Measurements from ENCODE around the gene PHOSPHO2. TPM values are rescaled to one million over a fixed set of nuclear protein-coding genes. Genes with fewer than 3 reads are reported as not detected.

The PHOSPHO2 gene
- total and polyA plus RNA-seq, 2 experiments from 2014 or later: 8.3 to 8.7 TPM

GRCh38 chr2:169736902-169737301 is 42.6 kb downstream of the PHOSPHO2 start:
- H3K36me3 ChIP-seq (ENCODE audit: insufficient read depth): peaks cover 9% of the 10 kb centered on the region; the same call in 1 of the 2 replicates
- H3K27me3 Mint-ChIP-seq (ENCODE audit: insufficient read depth, low read depth, poor library complexity): peaks cover 9% of the 10 kb centered on the region
- H3F3A ChIP-seq (replicated peaks; ENCODE audit: low read depth): 0 out of 2 replicates have a peak, but pooled peaks cover 8% of the 10 kb centered on the region
- peaks cover 29% of the 10 kb centered on the region for H3K4me1 Mint-ChIP-seq
- H3K4me3 Mint-ChIP-seq: peak overlapping the region; percentile 37
- peak overlapping the region; percentile 26 for H3K4me3 ChIP-seq
- TF ChIP-seq POLR2AphosphoS5 (IDR thresholded peaks at IDR 0.05; ENCODE audit: low read depth) (no peak), ETS1 (IDR thresholded peaks at IDR 0.05) (no peak), ZNF462 (CRISPR knock-in tag; IDR thresholded peaks at IDR 0.05) (no peak), ZNF331 (CRISPR knock-in tag; IDR thresholded peaks at IDR 0.05; ENCODE audit: low read depth) (no peak), EZH2 (IDR thresholded peaks at IDR 0.05; ENCODE audit: low read depth, unreplicated experiment) (no peak), NANOG (IDR thresholded peaks at IDR 0.05; ENCODE audit: borderline replicate concordance) (no peak), JUNB (IDR thresholded peaks at IDR 0.05; ENCODE audit: unreplicated experiment) (no peak)
- H3K27ac ChIP-seq (ENCODE audit: low read depth): 0 out of 2 replicates have a peak overlapping the region, but pooled peaks have one; percentile 7
- DNase-seq (ENCODE audit: low spot score) (no peak), ATAC-seq (no peak)
- H3K36me3 Mint-ChIP-seq (ENCODE audit: low read depth): peaks cover 54% of the 10 kb centered on the region
- no peak overlapping the region for H3K27ac Mint-ChIP-seq
- H3K4me2 ChIP-seq: peak overlapping the region; percentile 53
- peaks cover 7% of the 10 kb centered on the region for H3K27me3 ChIP-seq (ENCODE audit: insufficient read depth)
- peaks cover 35% of the 10 kb centered on the region for H3K4me1 ChIP-seq (ENCODE audit: insufficient read depth)
- peaks cover 64% of the 10 kb centered on the region for H3K79me2 ChIP-seq (replicated peaks; ENCODE audit: insufficient read depth)
- H3K9me3 Mint-ChIP-seq: peaks cover 7% of the 10 kb centered on the region; the same call in 2 of the 3 replicates
- H4K20me1 ChIP-seq (replicated peaks; ENCODE audit: insufficient read depth): peaks cover 11% of the 10 kb centered on the region; the same call in 1 of the 2 replicates
- H2AFZ ChIP-seq: no peak overlapping the region
- 0 out of 2 replicates have a peak, but pooled peaks cover 4% of the 10 kb centered on the region for H3K9me2 ChIP-seq (ENCODE audit: insufficient read depth)
